ENCODE measurements around the gene PCDH15.

Gene PCDH15

DNA sequence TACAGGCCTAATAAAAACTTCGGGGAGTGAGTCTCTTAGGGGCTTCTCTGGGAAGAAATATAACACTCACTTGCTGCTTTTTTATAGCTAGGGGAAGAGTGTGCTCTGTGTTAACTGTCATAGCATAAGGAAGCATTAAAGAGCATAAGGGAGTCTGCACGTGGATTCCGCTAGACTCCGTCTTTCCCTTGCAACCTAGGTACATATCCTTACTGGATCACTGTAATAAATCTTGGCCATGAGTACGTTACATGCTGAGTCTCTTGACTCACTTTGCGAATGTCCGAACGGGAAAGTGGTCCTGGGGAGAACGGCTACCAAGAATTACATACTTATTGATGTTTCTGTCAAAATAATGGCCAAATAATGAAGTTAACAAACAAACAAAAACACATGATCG is 1029.3 kb downstream of the PCDH15 start:
- no peak for DNase-seq (ENCODE audit: low read depth)
- TF ChIP-seq, protein P1, sequence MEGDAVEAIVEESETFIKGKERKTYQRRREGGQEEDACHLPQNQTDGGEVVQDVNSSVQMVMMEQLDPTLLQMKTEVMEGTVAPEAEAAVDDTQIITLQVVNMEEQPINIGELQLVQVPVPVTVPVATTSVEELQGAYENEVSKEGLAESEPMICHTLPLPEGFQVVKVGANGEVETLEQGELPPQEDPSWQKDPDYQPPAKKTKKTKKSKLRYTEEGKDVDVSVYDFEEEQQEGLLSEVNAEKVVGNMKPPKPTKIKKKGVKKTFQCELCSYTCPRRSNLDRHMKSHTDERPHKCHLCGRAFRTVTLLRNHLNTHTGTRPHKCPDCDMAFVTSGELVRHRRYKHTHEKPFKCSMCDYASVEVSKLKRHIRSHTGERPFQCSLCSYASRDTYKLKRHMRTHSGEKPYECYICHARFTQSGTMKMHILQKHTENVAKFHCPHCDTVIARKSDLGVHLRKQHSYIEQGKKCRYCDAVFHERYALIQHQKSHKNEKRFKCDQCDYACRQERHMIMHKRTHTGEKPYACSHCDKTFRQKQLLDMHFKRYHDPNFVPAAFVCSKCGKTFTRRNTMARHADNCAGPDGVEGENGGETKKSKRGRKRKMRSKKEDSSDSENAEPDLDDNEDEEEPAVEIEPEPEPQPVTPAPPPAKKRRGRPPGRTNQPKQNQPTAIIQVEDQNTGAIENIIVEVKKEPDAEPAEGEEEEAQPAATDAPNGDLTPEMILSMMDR (IDR thresholded peaks at IDR 0.05; ENCODE audit: control insufficient read depth, extremely low read depth, insufficient read depth): no peak
- H3K4me3 ChIP-seq (ENCODE audit: low read depth, low read length): no peak overlapping the region

GRCh38 chr10:53770903-53771302 is 1030.1 kb downstream of the PCDH15 start:
- no peak for DNase-seq (ENCODE audit: low read depth)
- TF ChIP-seq, protein P1 (IDR thresholded peaks at IDR 0.05; ENCODE audit: control insufficient read depth, extremely low read depth, insufficient read depth): no peak

GRCh38 chr10:53765311-53765710 is 1035.7 kb downstream of the PCDH15 start:
- TF ChIP-seq, protein P1 (IDR thresholded peaks at IDR 0.05; ENCODE audit: control insufficient read depth, extremely low read depth, insufficient read depth): no peak
- no peak overlapping the region for H3K4me3 ChIP-seq (ENCODE audit: low read depth, low read length)
- DNase-seq (ENCODE audit: low read depth): no peak

More at GRCh38 chr10:53770903-53771302, 1030.1 kb downstream of the PCDH15 start:
- H3K4me3 ChIP-seq (ENCODE audit: low read depth, low read length): no peak overlapping the region

DNA sequence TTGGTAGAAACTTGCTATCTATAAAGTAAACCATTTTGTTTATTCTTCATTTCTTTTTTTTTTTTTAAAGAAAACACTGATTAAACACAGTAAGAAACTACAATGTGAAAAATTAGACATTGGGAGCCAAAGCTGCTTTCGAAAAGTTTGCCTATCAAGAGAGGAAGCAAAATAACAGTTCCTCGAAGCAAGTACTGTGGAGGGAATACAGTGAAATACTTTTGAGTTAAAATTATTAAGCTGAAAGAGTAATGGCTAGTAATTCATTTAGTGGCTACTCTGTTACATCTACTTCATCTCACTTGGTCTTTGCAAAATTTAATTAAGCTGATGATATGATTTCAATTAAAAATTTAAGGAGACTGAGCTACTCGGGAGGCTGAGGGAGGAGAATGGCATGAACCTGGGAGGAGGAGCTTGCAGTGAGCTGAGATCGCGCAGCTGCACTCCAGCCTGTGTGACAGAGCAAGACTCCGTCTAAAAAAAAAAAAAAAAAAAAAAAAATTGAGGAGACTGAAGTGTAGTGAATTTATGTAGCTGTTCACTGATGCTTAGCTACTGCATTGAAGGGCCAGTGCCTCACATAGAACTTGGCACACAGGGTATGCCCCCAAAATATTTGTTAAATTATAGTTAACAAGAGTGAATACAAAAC is 1046.3 kb downstream of the PCDH15 start:
- no peak for DNase-seq (ENCODE audit: low read depth)
- H3K4me3 ChIP-seq (ENCODE audit: low read depth, low read length): no peak overlapping the region
- TF ChIP-seq, protein P1 (IDR thresholded peaks at IDR 0.05; ENCODE audit: control insufficient read depth, extremely low read depth, insufficient read depth): no peak
